ENCODE measurements around the gene ARID1B. TPM values are rescaled to one million over a fixed set of nuclear protein-coding genes. Genes with fewer than 3 reads are reported as not detected.

The ARID1B gene
- total RNA-seq, 1 donor from 2014 or later, result 47.3 TPM

DNA sequence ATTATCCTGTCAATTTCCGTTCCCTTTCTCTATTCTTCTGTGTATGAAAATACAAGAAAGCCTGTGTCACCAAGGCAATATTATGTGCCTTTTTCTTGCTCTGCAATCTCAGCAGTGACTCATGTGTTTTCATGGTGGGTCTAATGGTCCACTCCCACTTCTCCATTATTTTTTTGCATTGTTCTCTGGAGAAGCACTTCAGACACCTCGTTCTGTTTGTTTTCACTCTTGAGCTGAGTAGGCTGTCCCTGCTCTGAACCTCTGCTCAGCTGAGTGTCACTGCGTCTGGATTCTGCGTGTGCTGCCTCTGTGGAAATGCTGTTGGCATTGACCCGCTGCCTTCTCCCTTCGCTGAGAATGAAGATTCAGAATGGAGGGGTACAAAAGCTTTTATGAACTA is 315.6 kb downstream of the ARID1B start:
- TF ChIP-seq, protein P1, sequence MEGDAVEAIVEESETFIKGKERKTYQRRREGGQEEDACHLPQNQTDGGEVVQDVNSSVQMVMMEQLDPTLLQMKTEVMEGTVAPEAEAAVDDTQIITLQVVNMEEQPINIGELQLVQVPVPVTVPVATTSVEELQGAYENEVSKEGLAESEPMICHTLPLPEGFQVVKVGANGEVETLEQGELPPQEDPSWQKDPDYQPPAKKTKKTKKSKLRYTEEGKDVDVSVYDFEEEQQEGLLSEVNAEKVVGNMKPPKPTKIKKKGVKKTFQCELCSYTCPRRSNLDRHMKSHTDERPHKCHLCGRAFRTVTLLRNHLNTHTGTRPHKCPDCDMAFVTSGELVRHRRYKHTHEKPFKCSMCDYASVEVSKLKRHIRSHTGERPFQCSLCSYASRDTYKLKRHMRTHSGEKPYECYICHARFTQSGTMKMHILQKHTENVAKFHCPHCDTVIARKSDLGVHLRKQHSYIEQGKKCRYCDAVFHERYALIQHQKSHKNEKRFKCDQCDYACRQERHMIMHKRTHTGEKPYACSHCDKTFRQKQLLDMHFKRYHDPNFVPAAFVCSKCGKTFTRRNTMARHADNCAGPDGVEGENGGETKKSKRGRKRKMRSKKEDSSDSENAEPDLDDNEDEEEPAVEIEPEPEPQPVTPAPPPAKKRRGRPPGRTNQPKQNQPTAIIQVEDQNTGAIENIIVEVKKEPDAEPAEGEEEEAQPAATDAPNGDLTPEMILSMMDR (IDR thresholded peaks at IDR 0.05; ENCODE audit: insufficient read depth, low read length, poor library complexity, severe bottlenecking), result no peak
- Histone ChIP-seq H3K27me3 (ENCODE audit: control insufficient read depth, insufficient read depth, low read length) (no peaks in the 10 kb centered on the region), H3K36me3 (ENCODE audit: control insufficient read depth, insufficient read depth, low read length) (no peaks in the 10 kb centered on the region), H3K4me3 (ENCODE audit: low read depth, low read length) (no peak overlapping the region)
- no peak for DNase-seq (ENCODE audit: low read depth)

DNA sequence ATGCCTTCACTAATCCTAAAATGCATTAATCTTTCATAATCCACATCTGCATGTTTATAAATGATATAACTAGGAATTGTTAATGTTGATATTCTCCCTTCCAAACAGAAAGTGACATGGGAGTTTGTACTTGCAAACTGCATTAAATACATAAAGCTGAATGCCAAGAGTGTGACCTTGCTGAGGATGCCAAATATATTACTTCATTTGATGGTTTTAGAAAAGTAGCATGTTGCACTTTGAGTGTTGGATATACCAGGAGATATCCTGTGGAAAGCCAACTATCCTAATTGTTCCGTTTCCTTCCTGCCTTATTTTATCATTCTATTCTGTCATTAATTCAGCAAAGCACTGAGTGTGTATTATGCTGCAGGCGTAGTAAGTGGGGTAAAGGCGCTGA is 316.4 kb downstream of the ARID1B start:
- Histone ChIP-seq H3K4me3 (ENCODE audit: low read depth, low read length) (no peak overlapping the region), H3K27me3 (ENCODE audit: control insufficient read depth, insufficient read depth, low read length) (no peaks in the 10 kb centered on the region), H3K36me3 (ENCODE audit: control insufficient read depth, insufficient read depth, low read length) (no peaks in the 10 kb centered on the region)
- DNase-seq (ENCODE audit: low read depth), result no peak
- TF ChIP-seq, protein P1 (IDR thresholded peaks at IDR 0.05; ENCODE audit: insufficient read depth, low read length, poor library complexity, severe bottlenecking), result no peak

DNA sequence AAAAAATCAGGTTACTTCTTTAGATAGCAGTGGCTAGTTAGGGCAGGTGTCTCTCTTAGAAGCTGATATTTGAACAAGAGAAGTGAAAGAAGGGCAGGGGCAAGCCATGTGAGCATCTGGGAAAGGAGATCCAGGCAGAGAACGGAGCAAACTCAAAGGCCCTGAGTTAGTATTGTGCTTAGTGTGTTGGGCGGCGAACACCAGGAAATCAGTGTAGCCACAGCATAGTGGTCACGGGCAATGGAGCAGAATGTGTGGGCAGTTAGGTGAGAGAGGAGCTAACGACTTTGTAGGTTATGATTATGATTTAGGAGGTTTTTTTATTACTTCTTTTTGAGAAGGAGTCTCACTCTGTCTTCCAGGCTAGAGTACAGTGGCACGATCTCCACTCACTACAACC is 316.9 kb downstream of the ARID1B start:
- no peak for DNase-seq (ENCODE audit: low read depth)
- H3K27me3 ChIP-seq (ENCODE audit: control insufficient read depth, insufficient read depth, low read length), result no peaks in the 10 kb centered on the region
- TF ChIP-seq, protein P1 (IDR thresholded peaks at IDR 0.05; ENCODE audit: insufficient read depth, low read length, poor library complexity, severe bottlenecking), result no peak
- H3K36me3 ChIP-seq (ENCODE audit: control insufficient read depth, insufficient read depth, low read length), result no peaks in the 10 kb centered on the region
- no peak overlapping the region for H3K4me3 ChIP-seq (ENCODE audit: low read depth, low read length)

DNA sequence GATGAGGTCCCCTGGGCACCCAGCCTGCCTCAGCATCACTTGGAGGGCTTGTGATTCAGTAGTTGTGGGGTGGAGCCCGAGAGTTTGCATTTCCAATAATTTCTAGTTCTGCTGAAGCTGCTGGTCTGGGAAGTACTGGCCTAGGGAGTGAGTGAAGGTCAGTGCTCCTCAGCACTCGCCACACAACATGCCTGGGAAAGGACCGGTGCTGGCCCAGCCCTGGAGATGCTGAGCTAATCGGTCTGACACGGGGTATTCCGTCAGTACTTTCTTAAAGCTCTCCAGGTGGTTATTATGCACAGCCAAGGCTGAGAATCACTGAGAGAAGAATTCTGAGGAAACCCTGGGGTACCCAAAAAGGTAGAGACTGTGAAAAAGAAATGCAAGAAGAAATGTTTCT is 317.9 kb downstream of the ARID1B start:
- TF ChIP-seq, protein P1 (IDR thresholded peaks at IDR 0.05; ENCODE audit: insufficient read depth, low read length, poor library complexity, severe bottlenecking), result no peak
- Histone ChIP-seq H3K36me3 (ENCODE audit: control insufficient read depth, insufficient read depth, low read length) (no peaks in the 10 kb centered on the region), H3K27me3 (ENCODE audit: control insufficient read depth, insufficient read depth, low read length) (no peaks in the 10 kb centered on the region), H3K4me3 (ENCODE audit: low read depth, low read length) (no peak overlapping the region)
- no peak for DNase-seq (ENCODE audit: low read depth)

DNA sequence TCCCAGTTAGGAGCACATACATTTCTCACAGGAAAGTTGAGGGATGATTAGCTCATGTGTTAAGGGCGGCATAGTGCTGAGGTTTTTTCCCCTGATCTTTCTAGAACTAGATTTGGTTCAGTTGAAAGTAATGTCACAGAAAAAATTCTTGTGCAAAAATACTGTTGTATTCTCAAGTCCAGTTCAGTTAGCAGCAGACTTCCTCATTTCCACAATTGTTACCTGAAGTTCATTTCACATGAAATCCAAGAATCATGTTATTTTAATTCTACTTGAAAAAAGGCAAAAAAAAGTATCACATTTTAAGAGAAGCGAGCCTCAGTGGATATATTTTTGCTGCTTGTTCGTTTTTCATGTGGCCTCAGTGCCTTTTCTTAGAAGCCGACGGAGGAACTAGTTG is 318.4 kb downstream of the ARID1B start:
- Histone ChIP-seq H3K27me3 (ENCODE audit: control insufficient read depth, insufficient read depth, low read length) (no peaks in the 10 kb centered on the region), H3K36me3 (ENCODE audit: control insufficient read depth, insufficient read depth, low read length) (no peaks in the 10 kb centered on the region), H3K4me3 (ENCODE audit: low read depth, low read length) (no peak overlapping the region)
- TF ChIP-seq, protein P1 (IDR thresholded peaks at IDR 0.05; ENCODE audit: insufficient read depth, low read length, poor library complexity, severe bottlenecking), result no peak
- no peak for DNase-seq (ENCODE audit: low read depth)

DNA sequence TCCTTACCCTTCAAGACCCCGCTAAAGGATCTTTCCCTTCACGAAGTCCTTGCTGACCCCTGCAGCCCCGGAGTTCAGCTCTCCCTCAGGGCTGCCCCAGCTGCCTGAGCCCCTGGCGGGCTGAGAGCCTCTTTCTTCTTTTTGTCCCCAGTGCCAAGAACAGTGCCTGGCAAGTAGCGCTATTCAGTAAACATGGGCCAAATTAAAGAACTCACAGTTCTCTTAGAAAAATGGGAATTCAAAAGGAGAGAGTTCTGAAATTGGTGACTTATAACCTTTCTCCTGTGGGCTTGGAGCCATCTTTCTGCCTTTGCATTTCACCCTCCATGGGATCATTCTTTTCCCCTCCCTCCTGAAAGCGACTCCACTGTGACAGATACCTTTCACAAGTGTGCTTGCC is 318.9 kb downstream of the ARID1B start:
- H3K27me3 ChIP-seq (ENCODE audit: control insufficient read depth, insufficient read depth, low read length), result no peaks in the 10 kb centered on the region
- H3K4me3 ChIP-seq (ENCODE audit: low read depth, low read length), result no peak overlapping the region
- no peaks in the 10 kb centered on the region for H3K36me3 ChIP-seq (ENCODE audit: control insufficient read depth, insufficient read depth, low read length)
- no peak for DNase-seq (ENCODE audit: low read depth)
- TF ChIP-seq, protein P1 (IDR thresholded peaks at IDR 0.05; ENCODE audit: insufficient read depth, low read length, poor library complexity, severe bottlenecking), result no peak
